Astrocyte (in vitro differentiated cells and primary cell): ENCODE measurements around the gene CYP2C9. TPM values are rescaled to one million over a fixed set of nuclear protein-coding genes. Genes with fewer than 3 reads are reported as not detected.
"Not testable (repeated sequence)": the region's sequence is repeated elsewhere in the genome, so short reads cannot be mapped to it uniquely, and the experiment has no call there.

Source experiments
- DNase-seq: peaks from one replicate; pipeline ENCODE4 v3.0.0-alpha.2; 2010; ENCODE audit warnings: low read depth
- FAIRE-seq: peaks from 2 replicates; lab custom pipeline; 2011; peaks lifted over from hg19 to GRCh38; lab: Jason Lieb, UNC
- H2AFZ ChIP-seq: 2 replicates; pipeline ENCODE4 v1.6.0; 2012; ENCODE audit warnings: low read depth, low read length, inconsistent platforms
- H3K27ac ChIP-seq: 2 replicates; pipeline ENCODE4 v1.5.1; 2011; ENCODE audit warnings: low read depth, low read length, inconsistent platforms
- H3K27me3 ChIP-seq: 2 replicates; pipeline ENCODE4 v1.6.0; 2011; ENCODE audit warnings: low read length, inconsistent platforms; ENCODE audit not compliant: insufficient read depth
- H3K36me3 ChIP-seq: 2 replicates; pipeline ENCODE4 v1.5.1; 2011; ENCODE audit warnings: low read length, inconsistent platforms; ENCODE audit not compliant: insufficient read depth
- H3K4me1 ChIP-seq: 2 replicates; pipeline ENCODE4 v1.5.1; 2011; ENCODE audit warnings: low read length, inconsistent platforms; ENCODE audit not compliant: insufficient read depth
- H3K4me2 ChIP-seq: 2 replicates; pipeline ENCODE4 v1.6.0; 2012; ENCODE audit warnings: low read length, inconsistent platforms
- H3K4me3 ChIP-seq: 2 replicates; pipeline ENCODE4 v1.5.1; 2011; ENCODE audit warnings: low read depth, mild to moderate bottlenecking, low read length, inconsistent platforms; ENCODE audit not compliant: insufficient read depth
- H3K79me2 ChIP-seq: 2 replicates; pipeline ENCODE4 v1.6.0; 2012; ENCODE audit warnings: mild to moderate bottlenecking, low read length, inconsistent platforms; ENCODE audit not compliant: insufficient read depth
- H3K9ac ChIP-seq: 2 replicates; pipeline ENCODE4 v1.6.0; 2012; ENCODE audit warnings: mild to moderate bottlenecking, low read length, inconsistent platforms
- H3K9me3 ChIP-seq: 2 replicates; pipeline ENCODE4 v1.5.1; 2012; ENCODE audit warnings: low read depth, mild to moderate bottlenecking, low read length, inconsistent platforms; ENCODE audit not compliant: insufficient read depth
- H4K20me1 ChIP-seq: 2 replicates; pipeline ENCODE4 v1.6.0; 2012; ENCODE audit warnings: low read length, inconsistent platforms; ENCODE audit not compliant: insufficient read depth
- H3K27ac Mint-ChIP-seq: one replicate; pipeline ENCODE4 v1.8.0; 2021; ENCODE audit warnings: mild to moderate bottlenecking, mixed read lengths; ENCODE audit not compliant: unreplicated experiment
- H3K27me3 Mint-ChIP-seq: one replicate; pipeline ENCODE4 v1.8.0; 2021; ENCODE audit warnings: low read depth, mixed read lengths; ENCODE audit not compliant: unreplicated experiment
- H3K36me3 Mint-ChIP-seq: one replicate; pipeline ENCODE4 v1.8.0; 2021; ENCODE audit warnings: low read depth, mixed read lengths; ENCODE audit not compliant: unreplicated experiment
- H3K4me1 Mint-ChIP-seq: one replicate; pipeline ENCODE4 v1.8.0; 2021; ENCODE audit warnings: low read depth, mixed read lengths; ENCODE audit not compliant: unreplicated experiment
- H3K4me3 Mint-ChIP-seq: one replicate; pipeline ENCODE4 v1.8.0; 2021; ENCODE audit warnings: mild to moderate bottlenecking, moderate library complexity, mixed read lengths; ENCODE audit not compliant: unreplicated experiment
- H3K9me3 Mint-ChIP-seq: one replicate; pipeline ENCODE4 v1.8.0; 2021; ENCODE audit warnings: mild to moderate bottlenecking, mixed read lengths; ENCODE audit not compliant: unreplicated experiment
- EZH2 ChIP-seq: IDR thresholded peaks from 2 replicates; pipeline ENCODE4 v1.6.1; 2012; ENCODE audit warnings: mild to moderate bottlenecking, low read length, inconsistent platforms; ENCODE audit not compliant: insufficient read depth
- total RNA-seq: library from RNA; stranded (reverse); gene quantifications from 2 replicates; pipeline ENCODE4 v1.2.1, GENCODE V29; 2021
- TF ChIP-seq, protein P1 (sequence below): IDR thresholded peaks from 2 replicates; pipeline ENCODE4 v1.5.1; 2011; ENCODE audit warnings: low read depth, mild to moderate bottlenecking, inconsistent platforms, low read length, moderate library complexity; ENCODE audit not compliant: insufficient read depth

CYP2C9 gene
- total RNA-seq, 1 donor from 2014 or later, result not detected

DNA sequence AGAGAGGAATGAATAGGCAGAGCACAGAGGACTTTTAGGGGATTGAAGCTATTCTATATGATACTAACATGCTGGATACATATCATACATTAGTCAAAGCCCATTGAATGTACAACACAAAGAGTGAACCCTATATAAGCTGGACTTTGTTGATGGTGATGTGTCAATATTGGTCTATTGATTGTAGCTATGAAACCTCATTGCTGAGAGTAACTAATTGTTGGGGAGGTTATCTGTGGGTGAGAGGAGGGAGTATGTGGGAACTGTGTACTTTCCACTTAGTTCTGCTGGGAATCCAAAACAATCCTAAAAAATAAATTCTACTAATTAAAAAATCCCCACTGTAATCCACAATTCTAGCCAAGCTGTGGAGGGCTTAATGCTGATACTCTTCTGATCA is 22.0 kb upstream of the CYP2C9 start:
- Mint-ChIP-seq H3K9me3 (peaks cover 3% of the 10 kb centered on the region), H3K4me1 (no peaks in the 10 kb centered on the region), H3K36me3 (no peaks in the 10 kb centered on the region), H3K27me3 (no peaks in the 10 kb centered on the region), H3K4me3 (no peak overlapping the region), H3K27ac (no peak overlapping the region)
- no peak overlapping the region for H3K9ac ChIP-seq
- H3K27ac ChIP-seq, result no peak overlapping the region
- no peaks in the 10 kb centered on the region for H3K27me3 ChIP-seq
- H3K9me3 ChIP-seq, result no peaks in the 10 kb centered on the region
- H2AFZ ChIP-seq, result no peak overlapping the region
- FAIRE-seq, result no peak
- H3K4me1 ChIP-seq, result no peaks in the 10 kb centered on the region
- H3K4me3 ChIP-seq, result no peak overlapping the region
- H4K20me1 ChIP-seq, result no peaks in the 10 kb centered on the region
- no peak overlapping the region for H3K4me2 ChIP-seq
- TF ChIP-seq, protein P1, sequence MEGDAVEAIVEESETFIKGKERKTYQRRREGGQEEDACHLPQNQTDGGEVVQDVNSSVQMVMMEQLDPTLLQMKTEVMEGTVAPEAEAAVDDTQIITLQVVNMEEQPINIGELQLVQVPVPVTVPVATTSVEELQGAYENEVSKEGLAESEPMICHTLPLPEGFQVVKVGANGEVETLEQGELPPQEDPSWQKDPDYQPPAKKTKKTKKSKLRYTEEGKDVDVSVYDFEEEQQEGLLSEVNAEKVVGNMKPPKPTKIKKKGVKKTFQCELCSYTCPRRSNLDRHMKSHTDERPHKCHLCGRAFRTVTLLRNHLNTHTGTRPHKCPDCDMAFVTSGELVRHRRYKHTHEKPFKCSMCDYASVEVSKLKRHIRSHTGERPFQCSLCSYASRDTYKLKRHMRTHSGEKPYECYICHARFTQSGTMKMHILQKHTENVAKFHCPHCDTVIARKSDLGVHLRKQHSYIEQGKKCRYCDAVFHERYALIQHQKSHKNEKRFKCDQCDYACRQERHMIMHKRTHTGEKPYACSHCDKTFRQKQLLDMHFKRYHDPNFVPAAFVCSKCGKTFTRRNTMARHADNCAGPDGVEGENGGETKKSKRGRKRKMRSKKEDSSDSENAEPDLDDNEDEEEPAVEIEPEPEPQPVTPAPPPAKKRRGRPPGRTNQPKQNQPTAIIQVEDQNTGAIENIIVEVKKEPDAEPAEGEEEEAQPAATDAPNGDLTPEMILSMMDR, result no peak
- TF ChIP-seq EZH2, result no peak
- H3K36me3 ChIP-seq, result no peaks in the 10 kb centered on the region
- no peak for DNase-seq
- no peaks in the 10 kb centered on the region for H3K79me2 ChIP-seq

DNA sequence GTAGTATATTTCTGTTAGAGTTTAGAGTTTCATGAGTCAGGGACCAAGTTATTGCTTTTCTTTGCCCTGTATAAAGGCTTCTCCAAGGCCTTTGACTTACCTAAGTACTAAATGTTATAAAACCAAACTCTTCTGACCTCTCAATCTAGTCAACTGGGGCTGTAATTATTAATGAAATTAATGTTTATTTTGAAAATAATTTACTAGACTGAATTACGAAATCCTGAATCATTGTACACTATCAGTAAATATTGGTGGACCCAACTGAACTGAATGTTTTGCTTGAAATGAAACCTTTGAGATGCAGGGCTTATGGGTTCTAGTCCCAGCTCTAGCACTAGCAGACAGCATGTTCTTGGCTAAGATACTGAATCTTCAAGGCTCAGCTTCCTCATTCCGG is 1.7 kb upstream of the CYP2C9 start:
- H3K4me1 Mint-ChIP-seq, result no peaks in the 10 kb centered on the region
- peaks cover 4% of the 10 kb centered on the region for H3K9me3 Mint-ChIP-seq
- H3K36me3 Mint-ChIP-seq, result no peaks in the 10 kb centered on the region
- no peak overlapping the region for H3K4me3 Mint-ChIP-seq
- no peak overlapping the region for H2AFZ ChIP-seq
- FAIRE-seq (no peak), DNase-seq (no peak)
- H3K4me2 ChIP-seq, result no peak overlapping the region
- no peak overlapping the region for H3K27ac ChIP-seq
- no peaks in the 10 kb centered on the region for H3K27me3 Mint-ChIP-seq
- TF ChIP-seq EZH2, result no peak
- TF ChIP-seq, protein P1, result no peak
- no peaks in the 10 kb centered on the region for H3K9me3 ChIP-seq
- no peak overlapping the region for H3K4me3 ChIP-seq
- H4K20me1 ChIP-seq, result no peaks in the 10 kb centered on the region
- no peak overlapping the region for H3K9ac ChIP-seq
- no peaks in the 10 kb centered on the region for H3K4me1 ChIP-seq
- H3K27me3 ChIP-seq, result no peaks in the 10 kb centered on the region
- no peak overlapping the region for H3K27ac Mint-ChIP-seq
- no peaks in the 10 kb centered on the region for H3K79me2 ChIP-seq
- no peaks in the 10 kb centered on the region for H3K36me3 ChIP-seq

DNA sequence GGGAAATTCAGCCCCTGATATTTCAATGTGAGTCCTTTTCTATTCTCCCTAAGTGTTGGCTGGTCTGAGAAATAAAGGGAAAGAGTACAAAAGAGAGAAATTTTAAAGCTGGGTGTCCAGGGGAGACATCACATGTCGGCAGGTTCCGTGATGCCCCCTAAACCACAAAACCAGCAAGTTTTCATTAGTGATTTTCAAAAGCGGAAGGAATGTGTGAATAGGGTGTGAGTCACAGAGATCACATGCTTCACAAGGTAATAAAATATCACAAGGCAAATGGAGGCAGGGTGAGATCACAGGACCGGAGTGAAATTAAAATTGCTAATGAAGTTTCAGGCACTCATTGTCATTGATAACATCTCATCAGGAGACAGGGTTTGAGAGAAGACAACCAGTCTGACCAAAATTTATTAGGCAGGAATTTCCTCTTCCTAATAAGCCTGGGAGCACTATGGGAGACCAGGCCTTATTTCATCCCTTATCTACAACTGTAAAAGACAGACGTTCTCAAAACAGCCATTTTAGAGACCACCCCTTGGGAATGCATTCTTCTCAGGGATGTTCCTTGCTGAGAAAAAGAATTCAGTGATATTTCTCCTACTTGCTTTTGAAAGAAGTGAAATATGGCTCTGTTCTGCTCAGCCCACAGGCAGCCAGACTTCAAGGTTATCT is 5.1 kb downstream of the CYP2C9 start:
- DNase-seq, H3K9me3 ChIP-seq, H3K4me1 ChIP-seq, H3K27me3 ChIP-seq, H4K20me1 ChIP-seq, H3K9ac ChIP-seq, H3K27me3 Mint-ChIP-seq, H3K4me3 ChIP-seq, H3K36me3 Mint-ChIP-seq, H3K4me3 Mint-ChIP-seq, H3K4me2 ChIP-seq, H3K4me1 Mint-ChIP-seq, H3K79me2 ChIP-seq, H3K27ac Mint-ChIP-seq, H3K36me3 ChIP-seq, H2AFZ ChIP-seq, FAIRE-seq, H3K27ac ChIP-seq: not testable (repeated sequence)
- peaks cover 17% of the 10 kb centered on the region for H3K9me3 Mint-ChIP-seq

DNA sequence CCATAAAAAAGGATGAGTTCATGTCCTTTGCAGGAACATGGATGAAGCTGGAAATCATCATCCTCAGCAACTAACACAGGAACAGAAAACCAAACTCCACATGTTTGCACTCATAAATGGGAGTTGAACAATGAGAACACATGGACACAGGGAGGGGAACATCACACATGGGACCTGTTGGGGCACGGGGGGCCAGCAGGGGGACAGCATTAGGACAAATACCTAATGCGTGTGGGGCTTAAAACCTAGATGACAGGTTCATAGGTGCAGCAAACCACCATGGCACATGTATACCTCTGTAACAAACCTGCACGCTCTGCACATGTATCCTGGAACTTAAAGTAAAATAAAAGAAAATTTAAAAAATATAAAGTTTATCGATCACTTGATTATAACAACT is 7.7 kb downstream of the CYP2C9 start:
- not testable (repeated sequence) for H3K36me3 ChIP-seq, H3K79me2 ChIP-seq, H3K36me3 Mint-ChIP-seq, H3K27ac ChIP-seq, H3K4me1 Mint-ChIP-seq, H3K4me3 Mint-ChIP-seq, H3K9ac ChIP-seq, H3K4me1 ChIP-seq, H3K9me3 ChIP-seq, H4K20me1 ChIP-seq, H2AFZ ChIP-seq, FAIRE-seq, H3K4me2 ChIP-seq, H3K27me3 ChIP-seq, H3K27ac Mint-ChIP-seq, H3K4me3 ChIP-seq, DNase-seq, H3K27me3 Mint-ChIP-seq
- peaks cover 12% of the 10 kb centered on the region for H3K9me3 Mint-ChIP-seq
